Measurements from ENCODE around the gene FAM72C. TPM values are rescaled to one million over a fixed set of nuclear protein-coding genes. Genes with fewer than 3 reads are reported as not detected.
"Not testable (repeated sequence)": the region's sequence is repeated elsewhere in the genome, so short reads cannot be mapped to it uniquely, and the experiment has no call there.

The FAM72C gene
- polyA plus RNA-seq, 1 donor from 2014 or later = 0.28 TPM

- not testable (repeated sequence) for H3K4me2 ChIP-seq (ENCODE audit: low read length); H3K9ac ChIP-seq (ENCODE audit: low read length); H3K36me3 ChIP-seq (ENCODE audit: insufficient read depth, low read length); H3K4me3 ChIP-seq (ENCODE audit: low read length); H3K9me3 ChIP-seq (ENCODE audit: low read length); H3K9me2 ChIP-seq (ENCODE audit: insufficient read depth, low read length); H3K79me2 ChIP-seq (replicated peaks; ENCODE audit: insufficient read depth, low read length); H3K27ac ChIP-seq (ENCODE audit: low read length); H3K27me3 ChIP-seq (ENCODE audit: insufficient read depth, low read depth, low read length); H2AFZ ChIP-seq (ENCODE audit: low read depth, low read length); H3F3A ChIP-seq (ENCODE audit: insufficient read depth, low read length, poor library complexity, severe bottlenecking); H4K20me1 ChIP-seq (ENCODE audit: insufficient read depth)
These were observed 5.9 kb downstream of the FAM72C start for GRCh38 chr1:143965860-143966259.

- not testable (repeated sequence) for H3K36me3 ChIP-seq (ENCODE audit: insufficient read depth, low read length); H2AFZ ChIP-seq (ENCODE audit: low read depth, low read length); H3K4me3 ChIP-seq (ENCODE audit: low read length); H3K27me3 ChIP-seq (ENCODE audit: insufficient read depth, low read depth, low read length); H3K9ac ChIP-seq (ENCODE audit: low read length); H4K20me1 ChIP-seq (ENCODE audit: insufficient read depth); H3K4me2 ChIP-seq (ENCODE audit: low read length); H3K27ac ChIP-seq (ENCODE audit: low read length); H3F3A ChIP-seq (ENCODE audit: insufficient read depth, low read length, poor library complexity, severe bottlenecking); H3K9me2 ChIP-seq (ENCODE audit: insufficient read depth, low read length); H3K79me2 ChIP-seq (replicated peaks; ENCODE audit: insufficient read depth, low read length); H3K9me3 ChIP-seq (ENCODE audit: low read length)
These were observed 7.5 kb downstream of the FAM72C start for GRCh38 chr1:143964294-143964693.

- not testable (repeated sequence) for H3K4me3 ChIP-seq (ENCODE audit: low read length); H3K4me2 ChIP-seq (ENCODE audit: low read length); H3K9me3 ChIP-seq (ENCODE audit: low read length); H3K27ac ChIP-seq (ENCODE audit: low read length); H3K27me3 ChIP-seq (ENCODE audit: insufficient read depth, low read depth, low read length); H3K9me2 ChIP-seq (ENCODE audit: insufficient read depth, low read length); H3F3A ChIP-seq (ENCODE audit: insufficient read depth, low read length, poor library complexity, severe bottlenecking); H3K36me3 ChIP-seq (ENCODE audit: insufficient read depth, low read length); H2AFZ ChIP-seq (ENCODE audit: low read depth, low read length); H3K9ac ChIP-seq (ENCODE audit: low read length); H3K79me2 ChIP-seq (replicated peaks; ENCODE audit: insufficient read depth, low read length); H4K20me1 ChIP-seq (ENCODE audit: insufficient read depth)
These were observed 15.9 kb downstream of the FAM72C start for GRCh38 chr1:143955930-143956329.

GRCh38 chr1:143952913-143953312 lies 18.9 kb downstream of the FAM72C start:
- H3K4me3 ChIP-seq (ENCODE audit: low read length); H2AFZ ChIP-seq (ENCODE audit: low read depth, low read length); H3K36me3 ChIP-seq (ENCODE audit: insufficient read depth, low read length); H3K27ac ChIP-seq (ENCODE audit: low read length); H3K27me3 ChIP-seq (ENCODE audit: insufficient read depth, low read depth, low read length); H3K9ac ChIP-seq (ENCODE audit: low read length); H3F3A ChIP-seq (ENCODE audit: insufficient read depth, low read length, poor library complexity, severe bottlenecking); H3K9me3 ChIP-seq (ENCODE audit: low read length); H3K4me2 ChIP-seq (ENCODE audit: low read length); H3K79me2 ChIP-seq (replicated peaks; ENCODE audit: insufficient read depth, low read length); H4K20me1 ChIP-seq (ENCODE audit: insufficient read depth); H3K9me2 ChIP-seq (ENCODE audit: insufficient read depth, low read length): not testable (repeated sequence)

GRCh38 chr1:143951485-143952391 lies 20.0 kb downstream of the FAM72C start:
- H3K4me2 ChIP-seq (ENCODE audit: low read length); H2AFZ ChIP-seq (ENCODE audit: low read depth, low read length); H3K27ac ChIP-seq (ENCODE audit: low read length); H3K9ac ChIP-seq (ENCODE audit: low read length); H4K20me1 ChIP-seq (ENCODE audit: insufficient read depth); H3F3A ChIP-seq (ENCODE audit: insufficient read depth, low read length, poor library complexity, severe bottlenecking); H3K27me3 ChIP-seq (ENCODE audit: insufficient read depth, low read depth, low read length); H3K4me3 ChIP-seq (ENCODE audit: low read length); H3K9me2 ChIP-seq (ENCODE audit: insufficient read depth, low read length); H3K9me3 ChIP-seq (ENCODE audit: low read length); H3K36me3 ChIP-seq (ENCODE audit: insufficient read depth, low read length); H3K79me2 ChIP-seq (replicated peaks; ENCODE audit: insufficient read depth, low read length): not testable (repeated sequence)

- not testable (repeated sequence) for H3K4me2 ChIP-seq (ENCODE audit: low read length); H3K9ac ChIP-seq (ENCODE audit: low read length); H3K9me2 ChIP-seq (ENCODE audit: insufficient read depth, low read length); H2AFZ ChIP-seq (ENCODE audit: low read depth, low read length); H4K20me1 ChIP-seq (ENCODE audit: insufficient read depth); H3K27me3 ChIP-seq (ENCODE audit: insufficient read depth, low read depth, low read length); H3F3A ChIP-seq (ENCODE audit: insufficient read depth, low read length, poor library complexity, severe bottlenecking); H3K36me3 ChIP-seq (ENCODE audit: insufficient read depth, low read length); H3K27ac ChIP-seq (ENCODE audit: low read length); H3K4me3 ChIP-seq (ENCODE audit: low read length); H3K79me2 ChIP-seq (replicated peaks; ENCODE audit: insufficient read depth, low read length); H3K9me3 ChIP-seq (ENCODE audit: low read length)
These were observed 24.0 kb downstream of the FAM72C start for GRCh38 chr1:143947749-143948148.

- H3K27me3 ChIP-seq (ENCODE audit: insufficient read depth, low read depth, low read length); H3K9me2 ChIP-seq (ENCODE audit: insufficient read depth, low read length); H3K27ac ChIP-seq (ENCODE audit: low read length); H3K4me2 ChIP-seq (ENCODE audit: low read length); H3F3A ChIP-seq (ENCODE audit: insufficient read depth, low read length, poor library complexity, severe bottlenecking); H4K20me1 ChIP-seq (ENCODE audit: insufficient read depth); H3K9me3 ChIP-seq (ENCODE audit: low read length); H3K79me2 ChIP-seq (replicated peaks; ENCODE audit: insufficient read depth, low read length); H2AFZ ChIP-seq (ENCODE audit: low read depth, low read length); H3K4me3 ChIP-seq (ENCODE audit: low read length); H3K9ac ChIP-seq (ENCODE audit: low read length); H3K36me3 ChIP-seq (ENCODE audit: insufficient read depth, low read length): not testable (repeated sequence)
These were observed 26.5 kb downstream of the FAM72C start for GRCh38 chr1:143945253-143945652.

- H3K4me3 ChIP-seq (ENCODE audit: low read length); H3K4me2 ChIP-seq (ENCODE audit: low read length); H3K36me3 ChIP-seq (ENCODE audit: insufficient read depth, low read length); H2AFZ ChIP-seq (ENCODE audit: low read depth, low read length); H3K9me2 ChIP-seq (ENCODE audit: insufficient read depth, low read length); H3K9ac ChIP-seq (ENCODE audit: low read length); H3K27me3 ChIP-seq (ENCODE audit: insufficient read depth, low read depth, low read length); H3K9me3 ChIP-seq (ENCODE audit: low read length); H3K27ac ChIP-seq (ENCODE audit: low read length); H3F3A ChIP-seq (ENCODE audit: insufficient read depth, low read length, poor library complexity, severe bottlenecking); H3K79me2 ChIP-seq (replicated peaks; ENCODE audit: insufficient read depth, low read length); H4K20me1 ChIP-seq (ENCODE audit: insufficient read depth): not testable (repeated sequence)
These were observed 27.1 kb downstream of the FAM72C start for GRCh38 chr1:143944576-143945240.
